HL-60/S4 (cell line): ENCODE results near the gene SFMBT1.

ENCODE experiments used
- in situ Hi-C: fragments of 300-500 bp; cut with MboI; formaldehyde crosslinking; loops from 2 replicates; pipeline ENCODE4 v1.14.3; 2022; ENCODE audit warnings: low sequenced_read_pairs

The SFMBT1 gene

GRCh38 chr3:53045518-53046170 lies at the start of gene SFMBT1:
TSS of gene SFMBT1 (minus strand) at chr3:53046073. CDS start at chr3:52969128, 76,945 bp downstream.
- in situ Hi-C loops, result no loop called here

- in situ Hi-C loops, result no loop called here
Observed at GRCh38 chr3:53092942-53093341, 47.1 kb upstream of the SFMBT1 start.

GRCh38 chr3:53092216-53092615 lies 46.3 kb upstream of the SFMBT1 start:
- in situ Hi-C loops, result no loop called here

GRCh38 chr3:53091011-53091410 lies 45.1 kb upstream of the SFMBT1 start:
- in situ Hi-C loops, result no loop called here

GRCh38 chr3:53089511-53089910 lies 43.6 kb upstream of the SFMBT1 start:
- in situ Hi-C loops, result no loop called here

- in situ Hi-C loops, result no loop called here
Observed at GRCh38 chr3:53085476-53085875, 39.6 kb upstream of the SFMBT1 start.

- in situ Hi-C loops, result no loop called here
Observed at GRCh38 chr3:53084310-53085001, 38.6 kb upstream of the SFMBT1 start.

- in situ Hi-C loops, result no loop called here
Observed at GRCh38 chr3:53083949-53084309, 38.1 kb upstream of the SFMBT1 start.

GRCh38 chr3:53083521-53083920 lies 37.6 kb upstream of the SFMBT1 start:
- in situ Hi-C loops, result no loop called here

- in situ Hi-C loops, result no loop called here
Observed at GRCh38 chr3:53082736-53083135, 36.9 kb upstream of the SFMBT1 start.

- in situ Hi-C loops, result no loop called here
Observed at GRCh38 chr3:53081318-53081717, 35.4 kb upstream of the SFMBT1 start.

GRCh38 chr3:53080612-53081205 lies 34.8 kb upstream of the SFMBT1 start:
- in situ Hi-C loops, result no loop called here

- in situ Hi-C loops, result no loop called here
Observed at GRCh38 chr3:53079791-53080555, 34.1 kb upstream of the SFMBT1 start.

- in situ Hi-C loops, result no loop called here
Observed at GRCh38 chr3:53079147-53079546, 33.3 kb upstream of the SFMBT1 start.

- in situ Hi-C loops, result no loop called here
Observed at GRCh38 chr3:53078656-53079055, 32.8 kb upstream of the SFMBT1 start.

- in situ Hi-C loops, result no loop called here
Observed at GRCh38 chr3:53077476-53078220, 31.8 kb upstream of the SFMBT1 start.

- in situ Hi-C loops, result no loop called here
Observed at GRCh38 chr3:53075743-53076140, 29.9 kb upstream of the SFMBT1 start.

- in situ Hi-C loops, result loop anchor here (25.0 kb wide), 1 partner anchor 338 kb away; no protein-coding TSS in a partner anchor
Observed at GRCh38 chr3:53074761-53075742, 29.2 kb upstream of the SFMBT1 start.

GRCh38 chr3:53074366-53074696 lies 28.5 kb upstream of the SFMBT1 start:
- in situ Hi-C loops, result loop anchor here (25.0 kb wide), 1 partner anchor 337 kb away; no protein-coding TSS in a partner anchor
